GM21825 (cell line): ENCODE data around the gene MYH9.

Source experiments
- ATAC-seq: cut with Tn5 transposase; IDR thresholded peaks from one replicate; pipeline ENCODE4 v1.9.1; 2021; ENCODE audit warnings: mild to moderate bottlenecking, moderate library complexity; ENCODE audit not compliant: unreplicated experiment

MYH9 gene

GRCh38 chr22:36386900-36387708 lies 663 bp downstream of the MYH9 start:
- ATAC-seq: peak; percentile 17

GRCh38 chr22:36386351-36386899 lies 1.3 kb downstream of the MYH9 start:
- ATAC-seq: peak; percentile 26

- ATAC-seq: no peak
Measured at GRCh38 chr22:36385491-36386350, 2.0 kb downstream of the MYH9 start.

DNA sequence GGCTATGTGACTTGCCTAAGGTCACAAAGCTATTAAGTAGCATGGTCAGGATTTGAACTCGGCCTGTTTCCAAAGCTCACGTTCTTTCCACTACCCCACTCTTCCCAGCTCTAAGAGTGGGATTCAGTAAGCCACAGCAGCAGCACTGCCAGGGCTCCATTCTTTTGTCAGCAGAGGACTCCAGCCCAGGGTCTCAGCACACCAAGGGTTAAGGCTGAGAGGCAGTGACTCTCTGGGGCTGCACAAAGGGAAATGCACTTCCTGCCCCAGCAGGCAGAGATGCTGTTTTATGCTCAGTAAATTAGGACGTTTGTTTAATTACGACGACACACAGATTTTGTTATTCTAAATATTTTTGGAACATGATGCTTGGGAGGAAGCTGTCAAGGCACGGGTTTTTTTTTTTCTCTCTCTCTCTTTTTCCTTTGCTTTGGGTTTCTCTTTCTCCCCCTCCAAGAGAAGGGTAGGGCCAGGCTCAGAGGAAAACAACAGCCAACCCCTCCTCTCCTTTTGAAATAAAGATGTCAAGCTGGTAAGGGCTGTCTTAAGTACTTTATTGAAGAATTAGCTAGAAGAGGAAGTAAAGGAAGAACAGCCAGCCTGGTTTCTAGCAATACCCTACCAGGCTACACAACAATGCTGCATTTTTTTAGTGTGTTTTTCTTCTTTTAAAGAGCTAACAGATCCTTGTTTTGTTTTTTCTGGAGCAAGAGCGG lies 2.8 kb downstream of the MYH9 start:
- no peak for ATAC-seq

DNA sequence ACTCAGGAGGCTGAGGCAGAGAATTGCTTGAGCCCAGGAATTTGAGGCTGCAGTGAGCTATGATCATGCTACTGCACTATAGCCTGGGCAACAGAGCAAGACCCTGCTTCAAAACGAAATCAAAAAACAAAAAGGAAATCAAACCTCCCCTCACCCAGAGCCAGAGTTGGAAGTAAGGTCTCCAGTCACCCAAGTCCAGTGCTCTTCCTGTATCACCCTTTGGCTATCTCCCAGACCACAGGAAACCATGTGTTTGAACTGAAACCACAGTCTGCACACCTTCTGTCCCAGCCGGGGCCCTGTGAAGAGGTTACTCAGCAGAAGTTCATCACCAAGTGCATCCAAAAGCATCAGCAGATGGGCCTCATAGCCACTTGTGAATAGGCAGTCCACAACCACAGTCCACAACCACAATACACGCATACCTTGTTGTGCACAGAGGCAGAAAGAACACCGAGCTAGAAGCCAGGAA lies 4.6 kb downstream of the MYH9 start:
- ATAC-seq: no peak

DNA sequence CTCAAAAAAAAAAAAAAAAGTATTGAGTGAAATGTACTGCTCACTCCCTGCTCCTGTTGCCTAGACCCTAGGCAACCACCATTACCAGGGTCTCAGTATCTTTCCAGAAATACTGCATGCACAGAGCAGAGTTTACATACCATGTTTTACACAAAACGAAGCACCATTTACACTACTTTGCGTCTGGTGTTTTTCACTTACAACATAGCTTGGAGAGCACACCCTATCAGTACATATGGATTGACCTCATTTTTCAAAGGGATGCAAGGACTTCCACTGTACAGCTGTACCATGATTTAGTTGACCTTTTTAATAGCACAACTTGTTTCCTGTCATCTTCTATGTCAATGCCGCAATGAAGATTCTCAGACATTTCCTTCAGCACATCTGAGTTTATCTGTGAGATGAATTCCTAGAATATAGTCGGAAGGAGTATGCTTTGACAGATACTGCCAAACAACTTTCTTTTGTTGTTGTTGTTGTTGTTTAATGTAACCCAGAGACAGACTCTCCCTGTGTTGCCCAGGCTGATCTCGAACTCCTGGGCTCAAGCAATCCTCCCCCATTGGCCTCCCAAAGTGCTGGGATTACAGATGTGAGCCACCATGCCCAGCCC lies 6.1 kb downstream of the MYH9 start:
- no peak for ATAC-seq

GRCh38 chr22:36379593-36380361 lies 8.0 kb downstream of the MYH9 start:
- ATAC-seq: no peak

DNA sequence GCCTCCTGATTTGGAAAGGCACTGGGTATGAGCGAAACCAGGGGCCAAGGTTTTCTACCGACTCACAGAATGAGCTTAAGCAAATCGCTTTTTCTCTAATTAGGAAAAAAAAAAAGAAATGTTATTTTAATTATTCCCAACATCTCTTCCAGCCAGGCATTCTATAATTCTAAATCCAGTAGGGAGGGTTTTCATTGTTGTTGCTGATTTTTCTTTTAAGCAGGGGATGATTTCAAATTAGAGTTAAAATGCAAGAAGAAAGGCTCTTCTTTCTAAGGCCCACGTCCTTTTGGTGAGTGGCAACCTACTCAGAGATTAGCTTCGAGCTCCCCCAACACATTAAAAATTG lies 8.9 kb downstream of the MYH9 start:
- ATAC-seq: no peak

- no peak for ATAC-seq
Measured at GRCh38 chr22:36378080-36378868, 9.5 kb downstream of the MYH9 start.

DNA sequence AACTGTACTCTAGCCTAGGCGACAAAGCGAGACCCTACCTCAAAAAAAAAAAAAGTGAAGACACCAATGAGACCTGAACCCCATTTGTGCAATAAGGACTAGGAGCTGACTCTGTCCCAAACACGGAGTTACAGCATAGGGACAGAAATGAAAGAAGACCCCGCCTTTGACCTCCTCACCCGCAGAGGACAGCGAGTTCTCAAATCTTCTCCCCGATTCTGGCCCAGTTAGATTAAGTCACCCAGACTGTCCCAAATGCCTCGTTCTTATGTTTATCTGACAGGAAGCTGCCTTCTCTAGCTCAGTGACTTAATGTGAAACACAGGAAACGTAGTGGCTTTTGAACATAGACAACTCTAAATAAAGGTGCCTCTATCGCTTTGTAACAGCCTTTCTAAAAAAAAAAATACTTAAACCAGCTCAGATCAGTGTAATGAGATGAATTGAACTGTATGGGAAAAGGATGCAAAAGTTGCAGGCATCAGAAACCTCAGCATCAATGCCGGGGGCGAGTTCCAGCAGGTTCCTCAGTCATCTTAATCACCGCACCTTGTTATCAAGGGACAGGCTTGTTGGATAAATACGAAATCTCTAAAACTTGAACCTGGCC lies 10.6 kb downstream of the MYH9 start:
- ATAC-seq: no peak

DNA sequence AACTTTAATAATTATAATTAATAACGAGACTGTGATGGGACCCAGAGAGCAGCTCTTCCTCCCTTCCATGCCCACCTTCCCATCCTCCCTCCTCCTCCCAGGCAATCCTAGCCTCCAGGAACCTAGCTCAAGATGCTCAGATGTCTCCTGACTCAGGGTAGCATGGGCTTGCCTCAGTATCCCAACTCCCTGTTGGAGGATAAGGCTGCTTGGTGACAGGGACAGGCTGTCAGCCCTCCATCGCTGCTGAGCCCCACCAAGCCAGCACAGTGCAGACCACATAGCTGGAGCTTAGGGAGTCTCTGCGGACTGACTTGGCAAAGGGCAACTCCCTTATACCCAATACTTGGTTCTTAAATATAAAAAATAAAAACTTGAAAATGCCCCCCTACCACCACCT lies 11.5 kb downstream of the MYH9 start:
- no peak for ATAC-seq

DNA sequence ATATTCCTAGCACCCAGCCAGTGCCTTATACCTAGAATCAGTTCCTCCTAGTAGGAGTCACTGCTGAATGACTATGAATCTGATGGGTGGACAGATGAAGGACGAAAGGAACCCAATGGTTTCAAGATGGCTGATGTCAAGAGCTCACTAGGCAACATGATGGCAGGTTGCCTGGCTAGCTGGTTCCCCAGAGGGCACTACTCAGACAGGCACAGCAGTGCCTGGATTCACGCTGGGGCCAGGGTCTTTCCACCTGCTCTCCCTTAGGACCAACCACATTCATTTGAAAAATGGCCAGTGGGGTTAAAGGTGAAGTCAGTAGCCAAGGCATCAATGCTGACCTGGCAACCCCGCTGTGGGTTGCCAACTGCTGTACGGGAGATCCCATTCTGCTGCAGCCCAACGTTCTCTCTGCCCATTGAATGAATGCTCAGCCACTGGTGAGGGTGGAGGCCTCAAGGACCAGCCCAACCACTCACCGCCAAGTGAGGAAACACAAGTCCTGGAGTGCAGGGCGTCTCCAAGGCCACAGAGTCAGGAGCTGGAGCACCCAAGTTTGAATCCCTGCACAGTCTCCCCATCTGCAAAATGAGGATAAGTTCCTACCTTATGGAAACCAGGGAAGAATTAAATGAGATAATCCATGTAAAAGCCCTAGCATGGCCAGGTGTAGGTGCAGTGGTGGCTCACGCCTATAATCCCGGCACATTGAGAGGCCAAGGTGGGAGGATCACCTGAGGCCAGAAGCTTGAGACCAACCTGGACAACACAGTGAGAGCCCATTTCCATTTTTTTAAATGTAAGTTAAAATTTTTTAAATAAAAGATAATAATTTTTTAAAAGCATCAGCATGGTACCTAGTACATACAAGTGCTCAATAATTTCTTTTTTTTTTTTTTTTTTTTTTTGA lies 12.4 kb downstream of the MYH9 start:
- ATAC-seq: no peak

- no peak for ATAC-seq
Measured at GRCh38 chr22:36374603-36375024, 13.2 kb downstream of the MYH9 start.

DNA sequence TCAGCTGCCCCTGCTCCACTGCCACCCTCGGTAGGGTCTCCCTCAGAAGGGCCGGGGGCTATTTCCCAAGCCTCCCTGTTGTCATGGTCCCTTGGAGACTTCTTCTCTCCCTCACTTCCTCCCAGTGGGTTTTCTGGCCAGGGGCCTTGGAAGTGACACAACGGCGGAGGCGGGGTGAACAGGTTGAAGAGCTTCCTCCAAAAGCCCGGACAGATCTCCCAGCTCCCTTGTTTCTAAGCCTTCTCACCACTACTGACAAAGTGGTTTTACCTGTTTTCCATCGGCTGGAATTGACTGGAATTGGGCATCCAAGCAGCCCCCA lies 14.5 kb downstream of the MYH9 start:
- ATAC-seq: no peak

GRCh38 chr22:36371920-36372319 lies 15.8 kb downstream of the MYH9 start:
- no peak for ATAC-seq

DNA sequence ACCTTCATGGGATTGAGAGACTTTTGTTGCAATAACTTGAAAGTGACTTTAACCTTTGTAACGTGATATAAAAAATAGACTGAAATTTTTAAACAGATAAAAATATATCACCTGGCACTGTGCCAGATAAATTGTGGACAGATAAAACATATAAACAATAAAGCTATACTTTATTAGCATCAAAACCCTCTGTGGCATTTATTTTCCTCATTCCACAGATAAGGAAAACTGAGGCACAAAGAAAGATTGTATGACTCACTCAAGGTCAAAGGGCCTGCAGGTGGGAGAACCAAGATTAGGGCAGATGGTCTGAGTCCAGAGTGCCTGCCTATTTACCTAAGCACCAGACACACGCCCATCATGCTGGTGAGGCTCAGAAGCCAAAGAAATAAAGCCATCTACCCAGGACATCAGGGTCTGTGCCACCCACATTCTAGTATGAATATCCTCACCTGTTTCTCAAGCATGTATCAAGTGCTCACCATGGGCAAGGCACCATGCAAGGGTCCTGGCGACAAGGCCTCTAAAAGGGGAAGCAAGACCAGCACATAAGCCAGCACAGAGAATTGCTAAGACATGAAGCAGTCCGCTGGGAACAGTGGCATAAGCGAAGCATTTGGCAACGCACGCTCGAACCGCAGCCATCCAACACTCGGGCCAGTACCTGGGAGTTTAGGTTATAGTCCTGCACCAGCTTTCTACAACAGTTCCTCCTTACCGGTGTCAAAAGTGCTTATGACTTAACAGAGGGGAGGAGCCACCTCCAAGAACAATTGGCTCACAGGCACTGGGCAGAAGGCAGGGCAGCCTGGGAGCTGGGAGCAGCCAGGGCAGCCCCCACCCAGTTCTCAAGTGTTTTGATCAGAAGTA lies 17.6 kb downstream of the MYH9 start:
- no peak for ATAC-seq
